ENCODE data around the gene CORIN.

CORIN gene

GRCh38 chr4:47669946-47670345, 167.9 kb downstream of the CORIN start:
- Mint-ChIP-seq H3K27ac (no peak overlapping the region), H3K36me3 (no peaks in the 10 kb centered on the region), H3K4me1 (no peaks in the 10 kb centered on the region), H3K27me3 (peaks cover 11% of the 10 kb centered on the region), H3K9me3 (no peaks in the 10 kb centered on the region), H3K4me3 (no peak overlapping the region)

DNA sequence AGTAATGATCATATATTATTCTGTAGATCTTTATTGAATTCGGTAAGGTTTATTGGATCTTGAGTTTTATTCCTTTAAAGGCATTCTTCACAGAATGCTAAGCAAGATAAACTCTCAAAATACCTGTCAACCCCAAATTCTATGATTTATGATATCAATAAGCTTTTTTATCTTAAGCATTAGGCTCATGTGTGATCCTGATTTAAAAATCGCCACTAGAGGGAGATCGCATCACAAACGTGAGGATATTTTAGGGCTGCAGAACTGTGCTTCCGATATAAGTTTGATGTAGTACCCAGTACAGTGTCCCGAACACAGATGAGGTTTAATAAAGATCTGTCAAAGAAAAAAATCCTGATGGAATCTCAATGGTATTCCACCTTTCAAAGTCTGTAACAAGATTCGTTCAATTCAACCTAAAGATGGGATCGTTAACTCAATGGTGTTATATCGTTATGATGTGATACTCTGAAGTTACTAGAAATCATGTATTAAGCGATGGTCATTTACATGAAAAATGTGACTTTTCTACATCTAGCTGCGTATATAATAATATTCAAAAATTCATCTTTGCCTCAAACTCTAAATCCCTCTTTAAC, 169.0 kb downstream of the CORIN start:
- Mint-ChIP-seq H3K27me3 (peaks cover 11% of the 10 kb centered on the region), H3K36me3 (no peaks in the 10 kb centered on the region), H3K9me3 (no peaks in the 10 kb centered on the region), H3K4me3 (no peak overlapping the region), H3K4me1 (no peaks in the 10 kb centered on the region), H3K27ac (no peak overlapping the region)

DNA sequence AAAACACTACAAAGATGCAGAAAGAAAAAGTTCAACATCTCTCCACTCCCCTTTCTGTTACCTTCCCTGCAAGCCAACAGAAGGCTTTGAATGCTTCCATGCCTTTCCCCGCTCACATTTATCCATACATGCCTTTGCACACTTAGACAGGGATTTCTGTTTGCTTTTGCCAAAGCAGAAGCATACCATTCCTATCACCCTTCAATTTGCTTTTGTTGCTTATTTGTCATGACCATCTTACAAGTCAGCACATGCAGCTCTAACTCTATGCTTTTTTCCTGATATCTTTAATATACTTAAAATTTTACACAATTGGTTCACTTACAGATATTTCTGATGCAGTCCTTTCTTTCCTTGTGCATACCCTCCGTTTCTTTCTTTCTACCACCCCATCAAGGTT, 169.6 kb downstream of the CORIN start:
- H3K4me1 Mint-ChIP-seq: no peaks in the 10 kb centered on the region
- peaks cover 11% of the 10 kb centered on the region for H3K27me3 Mint-ChIP-seq
- H3K27ac Mint-ChIP-seq: no peak overlapping the region
- no peaks in the 10 kb centered on the region for H3K9me3 Mint-ChIP-seq
- no peaks in the 10 kb centered on the region for H3K36me3 Mint-ChIP-seq
- no peak overlapping the region for H3K4me3 Mint-ChIP-seq

DNA sequence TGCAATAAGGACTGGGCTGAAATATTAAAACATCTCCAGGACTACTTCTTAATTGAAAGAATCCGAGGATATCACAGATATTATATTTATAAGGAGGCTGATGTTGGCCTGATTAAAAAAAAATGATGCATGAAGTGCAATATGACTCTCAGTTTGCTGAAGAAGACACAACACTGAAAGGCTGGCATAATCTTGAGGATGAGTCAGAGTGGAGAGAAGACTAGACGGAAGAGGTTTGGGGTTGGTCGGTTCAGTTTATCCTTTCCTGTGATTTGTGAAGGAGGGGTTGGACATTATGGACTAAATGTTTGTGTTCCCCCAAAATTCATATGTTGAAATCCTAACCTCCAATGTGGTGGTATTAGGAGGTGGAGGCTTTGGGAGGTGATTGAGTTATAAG, 170.3 kb downstream of the CORIN start:
- Mint-ChIP-seq H3K27ac (no peak overlapping the region), H3K36me3 (no peaks in the 10 kb centered on the region), H3K4me3 (no peak overlapping the region), H3K4me1 (no peaks in the 10 kb centered on the region), H3K9me3 (no peaks in the 10 kb centered on the region), H3K27me3 (peaks cover 10% of the 10 kb centered on the region)

DNA sequence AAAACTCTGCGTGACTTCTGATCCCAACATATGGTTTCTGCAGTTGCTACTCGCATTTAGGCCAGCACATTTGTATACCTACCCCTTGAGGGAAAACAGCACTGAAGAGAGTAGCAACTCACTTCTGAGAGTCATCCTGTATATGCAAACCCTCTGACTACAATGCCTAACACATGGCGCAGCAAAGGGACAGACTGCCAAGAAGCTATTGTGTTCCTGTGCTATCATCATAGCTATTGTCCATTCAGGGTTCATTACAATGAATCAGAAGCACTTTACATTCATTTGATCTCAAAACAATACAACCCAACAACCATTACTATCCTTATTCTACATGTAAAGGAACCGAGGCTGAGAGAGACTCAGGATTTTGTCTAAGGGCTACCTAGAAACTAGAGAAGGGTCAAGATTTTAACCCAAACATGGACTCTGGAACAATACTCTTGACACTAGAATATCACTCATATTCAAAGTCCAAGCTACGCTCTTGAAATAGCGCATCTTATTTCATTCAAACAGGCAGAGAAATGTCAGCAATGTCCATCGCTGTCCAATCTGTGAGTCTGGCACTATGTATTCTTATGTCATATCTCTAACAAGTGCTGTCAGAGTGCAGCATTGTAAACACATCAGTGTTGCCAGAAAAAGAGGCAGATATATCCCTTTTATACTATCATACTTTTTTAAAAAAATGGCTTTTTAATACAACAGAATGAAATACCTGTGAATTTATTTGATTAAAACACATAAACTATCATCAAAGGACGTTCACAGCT, 173.6 kb downstream of the CORIN start:
- Mint-ChIP-seq H3K4me3 (no peak overlapping the region), H3K36me3 (no peaks in the 10 kb centered on the region), H3K9me3 (no peaks in the 10 kb centered on the region), H3K27me3 (peaks cover 16% of the 10 kb centered on the region), H3K27ac (no peak overlapping the region), H3K4me1 (no peaks in the 10 kb centered on the region)

- Mint-ChIP-seq H3K27me3 (peaks cover 11% of the 10 kb centered on the region), H3K27ac (no peak overlapping the region), H3K36me3 (no peaks in the 10 kb centered on the region), H3K4me3 (no peak overlapping the region), H3K9me3 (no peaks in the 10 kb centered on the region), H3K4me1 (no peaks in the 10 kb centered on the region)
Observed at GRCh38 chr4:47662975-47663374, 174.9 kb downstream of the CORIN start.

- no peak overlapping the region for H3K27ac Mint-ChIP-seq
- H3K9me3 Mint-ChIP-seq: no peaks in the 10 kb centered on the region
- H3K4me1 Mint-ChIP-seq: no peaks in the 10 kb centered on the region
- H3K4me3 Mint-ChIP-seq: no peak overlapping the region
- peaks cover 11% of the 10 kb centered on the region for H3K27me3 Mint-ChIP-seq
- no peaks in the 10 kb centered on the region for H3K36me3 Mint-ChIP-seq
Observed at GRCh38 chr4:47661741-47662140, 176.1 kb downstream of the CORIN start.

GRCh38 chr4:47659342-47659741, 178.5 kb downstream of the CORIN start:
- Mint-ChIP-seq H3K27me3 (peaks cover 5% of the 10 kb centered on the region), H3K36me3 (no peaks in the 10 kb centered on the region), H3K4me1 (no peaks in the 10 kb centered on the region), H3K9me3 (no peaks in the 10 kb centered on the region), H3K27ac (no peak overlapping the region), H3K4me3 (no peak overlapping the region)

GRCh38 chr4:47654972-47655693, 182.7 kb downstream of the CORIN start:
- Mint-ChIP-seq H3K4me3 (no peak overlapping the region), H3K27me3 (peaks cover 4% of the 10 kb centered on the region), H3K9me3 (no peaks in the 10 kb centered on the region), H3K36me3 (no peaks in the 10 kb centered on the region), H3K4me1 (no peaks in the 10 kb centered on the region), H3K27ac (no peak overlapping the region)

- Mint-ChIP-seq H3K4me1 (no peaks in the 10 kb centered on the region), H3K36me3 (no peaks in the 10 kb centered on the region), H3K27ac (no peak overlapping the region), H3K27me3 (peaks cover 6% of the 10 kb centered on the region), H3K9me3 (no peaks in the 10 kb centered on the region), H3K4me3 (no peak overlapping the region)
Observed at GRCh38 chr4:47652092-47652491, 185.8 kb downstream of the CORIN start.

DNA sequence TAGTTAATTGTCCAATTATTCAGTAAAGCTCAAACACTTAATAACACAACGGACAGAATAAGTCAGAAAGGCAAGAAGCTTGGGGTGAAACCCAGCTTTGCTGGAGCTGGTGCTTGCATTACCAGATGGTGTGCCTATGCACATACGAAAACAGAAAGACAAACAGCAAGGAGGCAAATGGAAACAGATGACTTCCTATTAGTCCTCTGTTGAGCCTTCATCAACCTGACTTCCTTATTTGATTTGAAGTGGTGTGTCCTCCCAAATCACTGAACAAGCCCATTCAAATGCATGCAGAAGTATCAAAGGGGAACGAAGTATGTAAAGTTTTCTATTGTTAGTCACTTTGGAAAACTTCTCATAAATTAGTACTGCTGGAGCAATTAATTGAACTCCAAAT, 186.6 kb downstream of the CORIN start:
- H3K27me3 Mint-ChIP-seq: peaks cover 6% of the 10 kb centered on the region
- no peak overlapping the region for H3K27ac Mint-ChIP-seq
- no peak overlapping the region for H3K4me3 Mint-ChIP-seq
- H3K4me1 Mint-ChIP-seq: no peaks in the 10 kb centered on the region
- H3K9me3 Mint-ChIP-seq: no peaks in the 10 kb centered on the region
- H3K36me3 Mint-ChIP-seq: no peaks in the 10 kb centered on the region

DNA sequence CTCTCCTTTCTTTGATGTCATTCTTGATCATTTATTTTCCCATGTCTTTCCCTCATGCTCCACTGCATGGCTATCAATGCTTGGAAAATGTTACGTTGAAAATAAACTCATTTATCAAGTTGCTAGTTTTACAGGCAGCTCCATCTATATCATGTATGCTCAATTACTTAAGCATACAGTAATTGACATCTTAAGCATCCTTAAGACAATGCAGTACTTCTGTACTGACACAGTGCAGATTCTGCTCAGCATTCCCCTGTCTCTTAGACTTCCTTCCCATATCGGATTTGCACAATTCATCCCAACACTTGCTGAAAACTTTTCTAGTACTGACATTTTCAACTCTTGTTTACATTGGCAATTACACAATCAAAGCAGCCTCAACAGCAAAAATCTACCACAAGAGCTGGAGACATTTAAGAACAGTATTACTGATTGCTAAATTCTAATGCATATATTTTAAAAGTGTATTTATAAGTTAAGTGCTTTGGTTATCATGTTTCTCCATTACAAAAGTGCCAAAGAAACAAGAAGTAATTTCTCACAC, 187.2 kb downstream of the CORIN start:
- Mint-ChIP-seq H3K36me3 (no peaks in the 10 kb centered on the region), H3K9me3 (no peaks in the 10 kb centered on the region), H3K27ac (no peak overlapping the region), H3K4me3 (no peak overlapping the region), H3K4me1 (no peaks in the 10 kb centered on the region), H3K27me3 (peaks cover 6% of the 10 kb centered on the region)

DNA sequence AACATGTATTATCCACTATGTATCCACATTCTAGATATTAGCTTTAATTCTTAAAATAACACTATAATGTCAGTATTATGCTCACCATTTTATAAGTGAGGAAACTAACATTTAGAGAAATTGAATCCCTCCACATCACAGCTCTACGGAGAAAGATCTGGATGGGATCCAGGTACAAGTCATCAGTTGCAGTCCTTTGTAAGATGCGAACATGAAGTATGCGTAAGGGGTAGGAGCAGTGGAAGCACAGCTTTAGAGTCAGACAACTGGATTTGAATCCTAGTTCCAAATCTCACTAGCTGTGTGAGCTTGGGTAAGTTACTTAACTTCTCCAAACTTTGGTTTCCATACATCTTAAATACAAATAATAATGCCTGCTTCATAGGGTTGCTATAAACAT, 190.3 kb downstream of the CORIN start:
- no peaks in the 10 kb centered on the region for H3K4me1 Mint-ChIP-seq
- no peak overlapping the region for H3K4me3 Mint-ChIP-seq
- H3K27me3 Mint-ChIP-seq: peaks cover 7% of the 10 kb centered on the region
- H3K9me3 Mint-ChIP-seq: no peaks in the 10 kb centered on the region
- H3K36me3 Mint-ChIP-seq: no peaks in the 10 kb centered on the region
- no peak overlapping the region for H3K27ac Mint-ChIP-seq

DNA sequence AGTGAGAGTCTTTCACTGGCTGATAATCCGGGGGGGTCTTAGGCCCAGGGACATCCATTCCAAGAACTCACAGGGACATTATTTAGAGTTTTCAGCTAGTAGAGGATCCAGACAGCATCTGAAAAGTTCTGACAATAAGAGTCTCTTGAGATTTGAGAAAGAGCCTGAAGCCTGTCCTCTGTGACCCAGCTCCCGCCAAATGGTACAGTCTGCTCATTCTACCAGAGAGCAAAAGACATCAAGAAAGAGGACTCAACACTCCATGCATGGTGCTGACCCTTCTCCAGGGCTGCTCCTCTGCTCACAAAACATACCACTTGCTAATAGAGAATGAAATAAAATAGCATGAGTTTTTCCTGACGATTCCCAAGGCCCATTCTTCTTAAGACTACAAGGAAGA, 190.8 kb downstream of the CORIN start:
- Mint-ChIP-seq H3K36me3 (no peaks in the 10 kb centered on the region), H3K27me3 (peaks cover 9% of the 10 kb centered on the region), H3K4me1 (no peaks in the 10 kb centered on the region), H3K4me3 (no peak overlapping the region), H3K9me3 (no peaks in the 10 kb centered on the region), H3K27ac (no peak overlapping the region)

DNA sequence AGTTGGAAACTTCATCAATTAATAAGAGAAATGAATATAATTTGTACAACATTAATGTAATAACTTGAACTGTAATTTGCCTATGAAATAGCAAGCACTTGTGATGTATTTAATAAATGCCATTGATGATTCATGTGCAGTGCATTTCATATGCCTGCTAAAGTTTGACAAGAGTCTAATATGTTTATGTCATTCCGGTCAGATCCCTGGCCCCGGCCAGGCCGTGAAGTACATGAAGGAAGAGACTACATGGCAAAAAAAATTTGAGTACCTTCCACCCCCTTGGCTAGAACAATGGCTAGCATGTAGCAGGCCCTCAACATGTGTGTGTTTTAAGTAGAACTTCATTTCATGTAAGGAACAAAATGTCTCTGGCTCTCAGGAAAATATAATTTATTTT, 191.5 kb downstream of the CORIN start:
- Mint-ChIP-seq H3K27me3 (peaks cover 9% of the 10 kb centered on the region), H3K4me3 (no peak overlapping the region), H3K9me3 (no peaks in the 10 kb centered on the region), H3K27ac (no peak overlapping the region), H3K4me1 (no peaks in the 10 kb centered on the region), H3K36me3 (no peaks in the 10 kb centered on the region)

GRCh38 chr4:47643845-47644244, 194.0 kb downstream of the CORIN start:
- Mint-ChIP-seq H3K4me3 (no peak overlapping the region), H3K36me3 (no peaks in the 10 kb centered on the region), H3K27ac (peak overlapping the region; percentile 49), H3K9me3 (no peaks in the 10 kb centered on the region), H3K4me1 (no peaks in the 10 kb centered on the region), H3K27me3 (peaks cover 6% of the 10 kb centered on the region)

All from activated naive CD4-positive, alpha-beta T cell treated with anti-CD3 and anti-CD28 coated beads, Interleukin-2, amount 50 U/mL, for 24 hours (primary cell).